H1 (cell line): Measurements from ENCODE around the gene RIBC1. TPM values are rescaled to one million over a fixed set of nuclear protein-coding genes. Genes with fewer than 3 reads are reported as not detected.

Experiments used
- CTCF ChIA-PET: fragments of 300-600 bp; sonication (Branson Sonifier 250); formaldehyde crosslinking; loops from one replicate; lab custom pipeline; 2021; ENCODE audit not compliant: partially characterized antibody; lab: Charles Lee
- POLR2A ChIA-PET: fragments of 300-600 bp; sonication (Branson Sonifier 250); formaldehyde crosslinking; loops from one replicate; lab custom pipeline; 2021; ENCODE audit warnings: inconsistent platforms; ENCODE audit not compliant: partially characterized antibody; lab: Charles Lee
- DNase-seq, 2 experiments: peaks; one replicate each; pipeline versions ENCODE4 v3.0.0 to v3.0.0-alpha.2; 2010 to 2022; ENCODE audit warnings: low spot score in 2 of 2, low read depth in 1 of 2, mixed read lengths in 1 of 2
- FAIRE-seq: peaks from 2 replicates; lab custom pipeline; 2011; peaks lifted over from hg19 to GRCh38; lab: Jason Lieb, UNC
- H2AFZ ChIP-seq: 2 replicates; pipeline ENCODE4 v1.8.1; 2012; ENCODE audit warnings: low read length, inconsistent platforms
- H2AK5ac ChIP-seq: 2 replicates; pipeline ENCODE4 v1.6.1; 2013; ENCODE audit warnings: low read depth, low read length
- H2BK120ac ChIP-seq: replicated peaks from 2 replicates; pipeline ENCODE3; 2013; ENCODE audit warnings: low read depth, low read length, inconsistent platforms
- H2BK12ac ChIP-seq: 2 replicates; pipeline ENCODE4 v1.6.1; 2013; ENCODE audit warnings: low read depth, low read length
- H2BK15ac ChIP-seq: 2 replicates; pipeline ENCODE4 v1.6.1; 2013; ENCODE audit warnings: low read length
- H2BK20ac ChIP-seq: 2 replicates; pipeline ENCODE4 v1.6.1; 2013; ENCODE audit warnings: low read length
- H2BK5ac ChIP-seq: 2 replicates; pipeline ENCODE4 v1.6.1; 2013; ENCODE audit warnings: low read depth, low read length
- H3K14ac ChIP-seq: 2 replicates; pipeline ENCODE4 v1.6.1; 2013; ENCODE audit warnings: inconsistent platforms; ENCODE audit not compliant: insufficient read length
- H3K18ac ChIP-seq: 2 replicates; pipeline ENCODE4 v1.6.1; 2013; ENCODE audit warnings: low read length; ENCODE audit errors: extremely low read depth
- H3K23ac ChIP-seq: 2 replicates; pipeline ENCODE4 v1.6.1; 2013; ENCODE audit warnings: inconsistent platforms; ENCODE audit not compliant: insufficient read length
- H3K23me2 ChIP-seq: 2 replicates; pipeline ENCODE4 v1.6.1; 2013; ENCODE audit warnings: low read depth, low read length
- H3K27ac ChIP-seq: 2 replicates; pipeline ENCODE4 v1.6.1; 2011; ENCODE audit warnings: low read depth, low read length, inconsistent platforms
- H3K27me3 ChIP-seq, 4 experiments: replicated peaks in 1 of 4; 1 replicate in 1 of 4; 2 replicates in 3 of 4; pipeline versions ENCODE4 v1.6.1 to v1.8.1; 2011 to 2013; ENCODE audit warnings: low read length in 3 of 4, mild to moderate bottlenecking in 3 of 4, inconsistent platforms in 2 of 4, mixed read lengths in 2 of 4, moderate library complexity in 1 of 4; ENCODE audit not compliant: control insufficient read depth in 3 of 4, insufficient read depth in 3 of 4; ENCODE audit errors: extremely low read depth in 1 of 4
- H3K36me3 ChIP-seq, 4 experiments: 2 replicates each; pipeline versions ENCODE4 v1.6.1 to v1.8.1; 2011 to 2013; ENCODE audit warnings: mild to moderate bottlenecking in 4 of 4, low read length in 3 of 4, moderate library complexity in 2 of 4, control low read depth in 1 of 4, inconsistent platforms in 1 of 4; ENCODE audit not compliant: insufficient read depth in 4 of 4, control insufficient read depth in 2 of 4
- H3K4ac ChIP-seq: replicated peaks from 2 replicates; pipeline ENCODE3; 2013; ENCODE audit warnings: low read length, low read depth, mixed read lengths, inconsistent platforms; ENCODE audit not compliant: insufficient read length
- H3K4me1 ChIP-seq, 4 experiments: replicated peaks in 1 of 4; 1 replicate in 1 of 4; 2 replicates in 3 of 4; pipeline versions ENCODE4 v1.6.1 to v1.8.1; 2011 to 2013; ENCODE audit warnings: low read length in 3 of 4, inconsistent platforms in 2 of 4, mixed read lengths in 1 of 4; ENCODE audit not compliant: insufficient read depth in 4 of 4, control insufficient read depth in 3 of 4
- H3K4me2 ChIP-seq, 2 experiments: 2 replicates each; pipeline versions ENCODE4 v1.6.1 to v1.8.1; 2011 to 2013; ENCODE audit warnings: low read depth in 2 of 2, low read length in 2 of 2, control low read depth in 1 of 2, inconsistent platforms in 1 of 2, mild to moderate bottlenecking in 1 of 2; ENCODE audit not compliant: insufficient read depth in 1 of 2
- H3K4me3 ChIP-seq, 4 experiments: fragments of 200-600, 300-600 bp in 1 of 4; sonication (generic), shearing (Covaris generic), sonication (Bioruptor Twin) in 1 of 4; 2 replicates each; pipeline versions ENCODE4 v1.5.1 to v1.8.1; 2011 to 2016; ENCODE audit warnings: low read length in 4 of 4, low read depth in 3 of 4, control low read depth in 2 of 4, inconsistent platforms in 2 of 4, mild to moderate bottlenecking in 2 of 4, mixed read lengths in 1 of 4, moderate library complexity in 1 of 4; ENCODE audit not compliant: insufficient read depth in 2 of 4; ENCODE audit errors: extremely low read depth in 1 of 4
- H3K56ac ChIP-seq: replicated peaks from 2 replicates; pipeline ENCODE3; 2013; ENCODE audit warnings: low read depth, mild to moderate bottlenecking, mixed read lengths, low read length, inconsistent platforms; ENCODE audit not compliant: insufficient read length
- H3K79me1 ChIP-seq: 2 replicates; pipeline ENCODE4 v1.6.1; 2013; ENCODE audit warnings: low read depth, low read length, control low read depth
- H3K79me2 ChIP-seq, 2 experiments: 2 replicates each; pipeline versions ENCODE4 v1.6.1 to v1.8.1; 2012 to 2013; ENCODE audit warnings: low read length in 2 of 2, mild to moderate bottlenecking in 2 of 2, inconsistent platforms in 1 of 2; ENCODE audit not compliant: insufficient read depth in 2 of 2, control insufficient read depth in 1 of 2
- H3K9ac ChIP-seq, 4 experiments: replicated peaks in 1 of 4; 1 replicate in 1 of 4; 2 replicates in 3 of 4; pipeline versions ENCODE4 v1.6.1 to v1.8.1; 2011 to 2013; ENCODE audit warnings: low read depth in 3 of 4, low read length in 3 of 4, control low read depth in 2 of 4, mild to moderate bottlenecking in 2 of 4, moderate library complexity in 2 of 4, inconsistent platforms in 1 of 4; ENCODE audit errors: extremely low read depth in 1 of 4
- H3K9me3 ChIP-seq, 2 experiments: 2 replicates each; pipeline versions ENCODE4 v1.6.1 to v1.8.1; 2012 to 2013; ENCODE audit warnings: mild to moderate bottlenecking in 2 of 2, moderate library complexity in 2 of 2, control low read depth in 1 of 2, inconsistent platforms in 1 of 2, low read depth in 1 of 2, low read length in 1 of 2, mixed read lengths in 1 of 2; ENCODE audit not compliant: insufficient read depth in 2 of 2
- H4K20me1 ChIP-seq, 2 experiments: replicated peaks in 1 of 2; 2 replicates each; pipeline versions ENCODE3 to v1.8.1; 2011 to 2013; ENCODE audit warnings: inconsistent platforms in 2 of 2, low read length in 2 of 2, mild to moderate bottlenecking in 1 of 2; ENCODE audit not compliant: insufficient read depth in 2 of 2, control insufficient read depth in 1 of 2
- H4K5ac ChIP-seq: 2 replicates; pipeline ENCODE4 v1.6.1; 2013; ENCODE audit warnings: low read length, low read depth, mixed read lengths, inconsistent platforms; ENCODE audit not compliant: insufficient read length
- H4K8ac ChIP-seq: 2 replicates; pipeline ENCODE4 v1.8.0; 2013; ENCODE audit warnings: mild to moderate bottlenecking, moderate library complexity, low read length, inconsistent platforms; ENCODE audit not compliant: insufficient read depth; ENCODE audit errors: extremely low read depth
- H4K91ac ChIP-seq: replicated peaks from 2 replicates; pipeline ENCODE3; 2013; ENCODE audit warnings: low read length, mixed read lengths, inconsistent platforms; ENCODE audit not compliant: insufficient read length
- CEBPB ChIP-seq: IDR thresholded peaks from 2 replicates; pipeline ENCODE4 v1.6.1; 2012; ENCODE audit warnings: low read depth, low read length
- GTF2F1 ChIP-seq: IDR thresholded peaks from 2 replicates; pipeline ENCODE4 v1.6.1; 2012; ENCODE audit warnings: low read depth, low read length, improper control_type of control experiment, borderline replicate concordance
- KDM4A ChIP-seq: IDR thresholded peaks from one replicate; pipeline ENCODE4 v1.7.1; 2012; ENCODE audit warnings: low read depth, mild to moderate bottlenecking, moderate library complexity, low read length, inconsistent platforms; ENCODE audit not compliant: severe bottlenecking
- MAFK ChIP-seq: IDR thresholded peaks from 2 replicates; pipeline ENCODE4 v1.6.1; 2012; ENCODE audit warnings: low read depth, mild to moderate bottlenecking, improper control_type of control experiment, low read length
- POLR2A ChIP-seq, 2 experiments: IDR thresholded peaks; 1 replicate in 1 of 2; 2 replicates in 1 of 2; pipeline ENCODE4 v1.6.1; 2011; ENCODE audit warnings: low read depth in 2 of 2, low read length in 2 of 2, mild to moderate bottlenecking in 2 of 2; ENCODE audit errors: control extremely low read depth in 1 of 2
- SIRT6 ChIP-seq: IDR thresholded peaks from one replicate; pipeline ENCODE4 v1.7.1; 2012; ENCODE audit warnings: low read length, inconsistent platforms
- USF2 ChIP-seq: IDR thresholded peaks from 2 replicates; pipeline ENCODE4 v1.6.1; 2011; ENCODE audit warnings: low read length, improper control_type of control experiment
- WGBS, 2 experiments: shearing (Covaris generic) in 1 of 2; methylation state at CpG; one replicate each; pipeline versions ENCODE4 v1.1.6 to v1.1.7; 2013 to 2015; ENCODE audit warnings: low lambda C conversion rate in 2 of 2, mixed read lengths in 2 of 2, inconsistent platforms in 1 of 2, low coverage in 1 of 2, missing lambda C conversion rate in 1 of 2; ENCODE audit not compliant: insufficient replicate concordance in 2 of 2, insufficient coverage in 1 of 2, insufficient read length in 1 of 2; ENCODE audit errors: extremely low coverage in 1 of 2, missing lambda C conversion rate in 1 of 2; 5-methylcytosine and 5-hydroxymethylcytosine counted together
- polyA plus RNA-seq, 7 experiments: library from polyadenylated mRNA; depleted of rRNA in 3 of 7; stranded (reverse) in 5 of 7; unstranded in 2 of 7; fragments of >200 nt in 5 of 7; fragments of 200-250 nt in 2 of 7; gene quantifications; 1 replicate in 5 of 7; 2 replicates in 1 of 7; 4 replicates in 1 of 7; pipeline versions ENCODE4 v1.2.1 to v1.2.3, GENCODE V29; 2011 to 2013; ENCODE audit warnings: missing spikeins in 2 of 7, mixed read lengths in 2 of 7
- total RNA-seq: library from RNA; stranded (reverse); fragmentation: NEBNext Ultra II Directional; extraction: Animal tissue kit (Norgen Biotek cat#: 25700); gene quantifications from 2 replicates; pipeline ENCODE4 v1.2.1, GENCODE V29; 2021
- TF ChIP-seq, protein P1 (sequence below): IDR thresholded peaks from 2 replicates; pipeline ENCODE4 v1.6.1; 2011; ENCODE audit warnings: low read depth, mild to moderate bottlenecking, low read length; ENCODE audit not compliant: insufficient read depth
- TF ChIP-seq, protein P2 (sequence below): IDR thresholded peaks from 2 replicates; pipeline ENCODE4 v1.6.1; 2012; ENCODE audit warnings: inconsistent platforms
- TF ChIP-seq, protein P3 (sequence below), 3 experiments: IDR thresholded peaks; 1 replicate in 2 of 3; 2 replicates in 1 of 3; pipeline versions ENCODE4 v1.5.1 to v1.6.1; 2011; ENCODE audit warnings: low read length in 3 of 3, mild to moderate bottlenecking in 3 of 3, inconsistent platforms in 2 of 3, low read depth in 1 of 3, moderate library complexity in 1 of 3; ENCODE audit not compliant: insufficient read depth in 1 of 3; ENCODE audit errors: control extremely low read depth in 1 of 3

RIBC1 gene
- total and polyA plus RNA-seq, 2 of the 8 experiments (the other 6 are each of a cell fraction or from before 2014, with no cell fraction given): 0.41 to 0.97 TPM

DNA sequence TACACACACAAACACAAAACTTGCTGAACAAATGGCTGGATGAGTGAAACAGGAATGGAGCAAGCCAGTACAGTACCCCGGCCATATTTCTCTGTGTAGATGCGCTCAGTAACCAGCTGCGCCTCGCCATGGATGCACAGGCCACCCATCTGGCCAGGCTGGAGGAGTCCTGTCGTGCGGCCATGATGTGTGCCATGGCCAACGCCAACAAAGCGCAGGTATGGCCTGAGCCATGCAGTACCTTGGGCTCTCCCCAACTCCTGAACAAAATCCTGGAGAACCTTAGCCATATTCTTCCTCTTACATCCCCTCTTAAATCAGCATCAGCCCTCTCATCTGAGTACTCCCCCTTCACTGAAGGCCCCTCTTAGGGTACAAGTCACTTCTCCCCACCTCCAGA is 7.1 kb downstream of the RIBC1 start:
- WGBS, 2 experiments: 93% methylated on average over 8 of the region's 8 CpGs; no CpG with 5 or more reads in 1 of the 2 experiments
- DNase-seq: no peak
- TF ChIP-seq, protein P1, sequence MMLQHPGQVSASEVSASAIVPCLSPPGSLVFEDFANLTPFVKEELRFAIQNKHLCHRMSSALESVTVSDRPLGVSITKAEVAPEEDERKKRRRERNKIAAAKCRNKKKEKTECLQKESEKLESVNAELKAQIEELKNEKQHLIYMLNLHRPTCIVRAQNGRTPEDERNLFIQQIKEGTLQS: no peak
- TF ChIP-seq, protein P2, sequence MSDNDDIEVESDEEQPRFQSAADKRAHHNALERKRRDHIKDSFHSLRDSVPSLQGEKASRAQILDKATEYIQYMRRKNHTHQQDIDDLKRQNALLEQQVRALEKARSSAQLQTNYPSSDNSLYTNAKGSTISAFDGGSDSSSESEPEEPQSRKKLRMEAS: no peak
- TF ChIP-seq SIRT6: no peak
- no peak for TF ChIP-seq POLR2A (IDR thresholded peaks at IDR 0.05; ENCODE audit: control extremely low read depth in 1 of 2, low read depth in 2 of 2, low read length in 2 of 2)
- no peak for TF ChIP-seq GTF2F1
- TF ChIP-seq KDM4A: no peak
- no peak for TF ChIP-seq CEBPB
- TF ChIP-seq MAFK: no peak
- no peak for TF ChIP-seq USF2
- TF ChIP-seq, protein P3, sequence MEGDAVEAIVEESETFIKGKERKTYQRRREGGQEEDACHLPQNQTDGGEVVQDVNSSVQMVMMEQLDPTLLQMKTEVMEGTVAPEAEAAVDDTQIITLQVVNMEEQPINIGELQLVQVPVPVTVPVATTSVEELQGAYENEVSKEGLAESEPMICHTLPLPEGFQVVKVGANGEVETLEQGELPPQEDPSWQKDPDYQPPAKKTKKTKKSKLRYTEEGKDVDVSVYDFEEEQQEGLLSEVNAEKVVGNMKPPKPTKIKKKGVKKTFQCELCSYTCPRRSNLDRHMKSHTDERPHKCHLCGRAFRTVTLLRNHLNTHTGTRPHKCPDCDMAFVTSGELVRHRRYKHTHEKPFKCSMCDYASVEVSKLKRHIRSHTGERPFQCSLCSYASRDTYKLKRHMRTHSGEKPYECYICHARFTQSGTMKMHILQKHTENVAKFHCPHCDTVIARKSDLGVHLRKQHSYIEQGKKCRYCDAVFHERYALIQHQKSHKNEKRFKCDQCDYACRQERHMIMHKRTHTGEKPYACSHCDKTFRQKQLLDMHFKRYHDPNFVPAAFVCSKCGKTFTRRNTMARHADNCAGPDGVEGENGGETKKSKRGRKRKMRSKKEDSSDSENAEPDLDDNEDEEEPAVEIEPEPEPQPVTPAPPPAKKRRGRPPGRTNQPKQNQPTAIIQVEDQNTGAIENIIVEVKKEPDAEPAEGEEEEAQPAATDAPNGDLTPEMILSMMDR (IDR thresholded peaks at IDR 0.05; ENCODE audit: control extremely low read depth in 1 of 3, insufficient read depth in 1 of 3, low read depth in 1 of 3, low read length in 3 of 3): no peak

More for the DNA sequence above, 7.1 kb downstream of the RIBC1 start:
- Histone ChIP-seq H3K14ac (no peak overlapping the region), H3K23me2 (peaks cover 6% of the 10 kb centered on the region; the same call in 1 of the 2 replicates), H2BK120ac (no peak overlapping the region), H4K5ac (no peak overlapping the region), H3K9me3 (no peaks in the 10 kb centered on the region), H4K91ac (no peak overlapping the region), H2BK12ac (no peak overlapping the region), H3K4me3 (no peak overlapping the region), H3K18ac (no peak overlapping the region), H2BK20ac (no peak overlapping the region), H2AK5ac (no peak overlapping the region), H3K23ac (no peak overlapping the region), H3K27me3 (no peaks in the 10 kb centered on the region), H2BK5ac (no peak overlapping the region), H2BK15ac (no peak overlapping the region), H4K20me1 (no peaks in the 10 kb centered on the region), H3K56ac (no peak overlapping the region), H2AFZ (no peak overlapping the region), H3K4me1 (peaks cover 0 to 5% (median 0%) of the 10 kb centered on the region in 4 experiments; a peak in 3 of 7 replicates), H3K79me2 (no peaks in the 10 kb centered on the region), H3K4me2 (no peak overlapping the region), H3K79me1 (no peaks in the 10 kb centered on the region), H3K36me3 (peaks cover 0 to 16% (median 11%) of the 10 kb centered on the region in 4 experiments; a peak in 6 of 8 replicates), H3K27ac (no peak overlapping the region), H4K8ac (no peak overlapping the region), H3K4ac (no peak overlapping the region), H3K9ac (no peak overlapping the region)
- CTCF ChIA-PET: no interaction called here
- FAIRE-seq: no peak
- POLR2A ChIA-PET: no interaction called here
